Breast epithelium (tissue), 3 donors: ENCODE results near the gene HMGCS2.

ENCODE experiments used
- CTCF ChIP-seq, 3 donors: fragments of 450-650 bp; IDR thresholded peaks; one replicate each; pipeline ENCODE4 v1.5.1; 2016 to 2017; ENCODE audit warnings: antibody characterized with exemption in 3 of 3, mild to moderate bottlenecking in 3 of 3, moderate library complexity in 3 of 3
- POLR2A ChIP-seq: fragments of 450-650 bp; IDR thresholded peaks from one replicate; pipeline ENCODE4 v1.6.1; 2016; ENCODE audit warnings: antibody characterized with exemption, mild to moderate bottlenecking, moderate library complexity
- POLR2AphosphoS5 ChIP-seq, 3 donors: sonication (generic); formaldehyde crosslinking; IDR thresholded peaks; one replicate each; pipeline ENCODE4 v1.6.1; 2017; ENCODE audit warnings: antibody characterized with exemption in 3 of 3

- no peak for TF ChIP-seq CTCF (IDR thresholded peaks at IDR 0.05)
- TF ChIP-seq POLR2A = no peak
- no peak for TF ChIP-seq POLR2AphosphoS5 (IDR thresholded peaks at IDR 0.05)
Measured at GRCh38 chr1:119720866-119721440, 47.8 kb downstream of the HMGCS2 start.
